HepG2 (cell line): ENCODE measurements around the gene HINFP. TPM values are rescaled to one million over a fixed set of nuclear protein-coding genes. Genes with fewer than 3 reads are reported as not detected.
A peak's percentile ranks its signal among the peaks of the same experiment; 100 is the strongest.

Experiments
- ASH2L ChIP-seq: fragments of 300-600, 200-600 bp; sonication (generic); IDR thresholded peaks from 2 replicates; pipeline ENCODE4 v1.7.0; 2017; ENCODE audit warnings: low read depth, mild to moderate bottlenecking, moderate library complexity, mixed read lengths, low read length; ENCODE audit not compliant: insufficient read length
- HES4 ChIP-seq: sonication (generic); formaldehyde crosslinking; IDR thresholded peaks from 2 replicates; pipeline ENCODE4 v1.9.0; 2021; ENCODE audit warnings: mild to moderate bottlenecking, missing genetic modification reagents, borderline replicate concordance
- MED1 ChIP-seq: sonication (generic); formaldehyde crosslinking; IDR thresholded peaks from 2 replicates; pipeline ENCODE4 v1.4.0; 2020; ENCODE audit warnings: missing genetic modification reagents
- MXD3 ChIP-seq: IDR thresholded peaks from 2 replicates; pipeline ENCODE4 v1.6.1; 2016; ENCODE audit warnings: mild to moderate bottlenecking, missing biosample characterization, missing genetic modification reagents
- ZBTB44 ChIP-seq: sonication (generic); formaldehyde crosslinking; IDR thresholded peaks from 2 replicates; pipeline ENCODE4 v1.4.0; 2020; ENCODE audit warnings: missing genetic modification reagents
- ZNF124 ChIP-seq: sonication (generic); formaldehyde crosslinking; IDR thresholded peaks from 2 replicates; pipeline ENCODE4 v1.4.0; 2020; ENCODE audit warnings: missing genetic modification reagents
- ZNF598 ChIP-seq: sonication (generic); formaldehyde crosslinking; IDR thresholded peaks from 2 replicates; pipeline ENCODE4 v1.5.1; 2020; ENCODE audit warnings: mild to moderate bottlenecking, missing genetic modification reagents, borderline replicate concordance
- ZNF646 ChIP-seq: sonication (generic); formaldehyde crosslinking; IDR thresholded peaks from 2 replicates; pipeline ENCODE4 v1.9.0; 2021; ENCODE audit warnings: mild to moderate bottlenecking, missing genetic modification reagents
- ZNF687 ChIP-seq: sonication (generic); formaldehyde crosslinking; IDR thresholded peaks from 2 replicates; pipeline ENCODE4 v1.5.1; 2020; ENCODE audit warnings: mild to moderate bottlenecking, missing genetic modification reagents, moderate library complexity
- ZNF761 ChIP-seq: sonication (generic); formaldehyde crosslinking; conservative IDR thresholded peaks from 2 replicates; pipeline ENCODE4 v1.4.0; 2020; ENCODE audit warnings: mild to moderate bottlenecking, missing genetic modification reagents
- polyA plus RNA-seq, 8 experiments: library from polyadenylated mRNA; depleted of rRNA in 3 of 8; stranded (reverse) in 7 of 8; unstranded in 1 of 8; fragments of >200 nt; fragmentation: Illumina TruSeq in 4 of 8; extraction: Trizol in 4 of 8; gene quantifications; 2 replicates each; pipeline versions ENCODE4 v1.2.1 to v1.2.3, GENCODE V29; 2011 to 2016; ENCODE audit warnings: low read depth in 4 of 8, missing spikeins in 1 of 8, mixed read lengths in 1 of 8; ENCODE audit not compliant: insufficient read depth in 1 of 8
- total RNA-seq, 5 experiments: library from RNA; depleted of rRNA; stranded (reverse); fragments of >200 nt; fragmentation: Illumina TruSeq; extraction: Trizol; gene quantifications; 2 replicates each; pipeline ENCODE4 v1.2.3, GENCODE V29; 2016; ENCODE audit warnings: low read depth in 1 of 5

The HINFP gene
- total and polyA plus RNA-seq, 2 of the 13 experiments (the other 11 are each of a cell fraction or from before 2014, with no cell fraction given): 15.1 to 21.4 TPM

- TF ChIP-seq ZNF646 (CRISPR knock-in tag) (no peak), MED1 (CRISPR knock-in tag) (peak; percentile 51), HES4 (CRISPR knock-in tag) (peak; percentile 68; the same call in 1 of the 2 replicates), ZNF124 (CRISPR knock-in tag) (peak; percentile 55; the same call in 1 of the 2 replicates), ZNF687 (CRISPR knock-in tag) (peak; percentile 99), ZNF598 (peak; percentile 71), ZBTB44 (no peak; the same call in 1 of the 2 replicates), MXD3 (CRISPR knock-in tag) (peak; percentile 87; the same call in 1 of the 2 replicates), ASH2L (peak; percentile 40), ZNF761 (peak; percentile 19; the same call in 1 of the 2 replicates)
Observed at GRCh38 chr11:119121008-119121810, at the start of gene HINFP (continued).
